ENCODE data around the gene THRA.
A peak's percentile ranks its signal among the peaks of the same experiment; 100 is the strongest.

Gene THRA

DNA sequence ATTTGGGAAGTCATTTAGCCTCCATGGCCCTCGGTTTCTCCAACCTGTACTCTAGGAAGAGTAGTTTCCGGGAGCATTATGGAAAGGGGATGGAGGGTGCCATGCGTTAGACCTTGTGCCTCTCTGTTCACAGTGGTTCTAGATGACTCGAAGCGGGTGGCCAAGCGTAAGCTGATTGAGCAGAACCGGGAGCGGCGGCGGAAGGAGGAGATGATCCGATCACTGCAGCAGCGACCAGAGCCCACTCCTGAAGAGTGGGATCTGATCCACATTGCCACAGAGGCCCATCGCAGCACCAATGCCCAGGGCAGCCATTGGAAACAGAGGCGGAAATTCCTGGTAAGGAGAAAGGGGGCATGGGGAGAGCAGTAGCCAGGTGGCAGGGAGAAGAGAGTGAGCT, 21.7 kb downstream of the THRA start:
- DNase-seq (ENCODE audit: low spot score): no peak

DNA sequence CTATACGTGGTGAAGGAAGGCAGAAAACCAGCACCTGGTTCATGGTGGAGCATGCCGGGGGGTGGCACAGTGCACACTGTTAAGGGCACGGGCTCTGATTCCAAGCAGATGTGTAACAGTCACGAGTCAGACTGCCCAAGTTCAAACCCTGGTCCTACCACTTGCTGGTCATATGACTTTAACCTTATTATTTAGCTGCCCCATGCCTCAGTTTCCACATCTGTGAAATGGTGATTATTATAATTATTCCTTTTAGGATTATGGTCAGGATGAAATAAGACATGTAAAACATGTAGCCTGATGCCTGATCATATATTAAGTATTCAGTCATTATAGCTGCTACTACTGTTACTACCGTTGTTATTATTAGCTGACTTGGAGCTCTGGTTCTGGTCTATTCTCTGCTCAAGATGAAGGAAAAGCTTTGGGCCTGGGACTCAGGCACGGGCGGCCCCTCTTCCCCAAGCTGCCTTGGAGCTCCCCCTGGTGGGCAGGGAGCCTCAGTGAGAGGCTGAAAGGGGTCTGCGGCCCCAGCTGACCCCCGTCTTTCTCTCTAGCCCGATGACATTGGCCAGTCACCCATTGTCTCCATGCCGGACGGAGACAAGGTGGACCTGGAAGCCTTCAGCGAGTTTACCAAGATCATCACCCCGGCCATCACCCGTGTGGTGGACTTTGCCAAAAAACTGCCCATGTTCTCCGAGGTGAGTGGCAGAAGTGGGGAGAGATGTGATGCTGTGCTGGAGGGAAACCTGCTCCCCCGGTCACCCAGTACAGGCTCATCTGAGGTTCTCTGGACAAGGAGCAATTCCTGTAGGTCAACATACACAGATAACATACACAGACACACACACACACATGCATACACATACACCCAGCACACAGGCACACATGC, 23.6 kb downstream of the THRA start:
- DNase-seq (ENCODE audit: low spot score): no peak

DNA sequence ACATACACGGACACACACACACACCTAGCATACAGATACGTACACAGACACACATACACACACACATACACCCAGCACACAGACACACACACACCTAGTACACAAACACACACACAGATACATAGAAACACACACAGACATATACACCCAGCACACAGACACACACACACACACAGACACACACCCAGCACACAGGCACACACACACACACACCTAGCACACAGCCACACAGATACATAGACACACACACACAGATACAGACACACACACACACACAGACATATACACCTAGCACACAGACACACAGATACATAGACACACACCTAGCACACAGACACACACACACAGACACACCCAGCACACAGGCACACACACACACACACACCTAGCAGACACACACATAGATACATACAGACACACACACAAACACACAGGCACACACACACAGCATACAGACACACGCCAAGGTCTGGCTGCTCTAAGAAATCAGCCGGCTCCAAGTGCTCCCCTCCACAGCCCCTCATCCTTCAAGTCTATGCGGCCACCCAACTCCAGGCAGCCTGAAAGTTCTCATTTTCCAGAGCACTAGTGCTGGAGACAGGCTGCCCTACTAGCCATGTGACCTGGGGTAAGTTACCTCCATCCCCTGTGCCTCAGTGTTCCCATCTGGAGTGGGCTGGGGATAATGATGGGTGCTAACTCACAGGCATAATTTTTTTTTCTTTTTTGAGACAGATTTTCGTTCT, 24.5 kb downstream of the THRA start:
- DNase-seq (ENCODE audit: low spot score): no peak

DNA sequence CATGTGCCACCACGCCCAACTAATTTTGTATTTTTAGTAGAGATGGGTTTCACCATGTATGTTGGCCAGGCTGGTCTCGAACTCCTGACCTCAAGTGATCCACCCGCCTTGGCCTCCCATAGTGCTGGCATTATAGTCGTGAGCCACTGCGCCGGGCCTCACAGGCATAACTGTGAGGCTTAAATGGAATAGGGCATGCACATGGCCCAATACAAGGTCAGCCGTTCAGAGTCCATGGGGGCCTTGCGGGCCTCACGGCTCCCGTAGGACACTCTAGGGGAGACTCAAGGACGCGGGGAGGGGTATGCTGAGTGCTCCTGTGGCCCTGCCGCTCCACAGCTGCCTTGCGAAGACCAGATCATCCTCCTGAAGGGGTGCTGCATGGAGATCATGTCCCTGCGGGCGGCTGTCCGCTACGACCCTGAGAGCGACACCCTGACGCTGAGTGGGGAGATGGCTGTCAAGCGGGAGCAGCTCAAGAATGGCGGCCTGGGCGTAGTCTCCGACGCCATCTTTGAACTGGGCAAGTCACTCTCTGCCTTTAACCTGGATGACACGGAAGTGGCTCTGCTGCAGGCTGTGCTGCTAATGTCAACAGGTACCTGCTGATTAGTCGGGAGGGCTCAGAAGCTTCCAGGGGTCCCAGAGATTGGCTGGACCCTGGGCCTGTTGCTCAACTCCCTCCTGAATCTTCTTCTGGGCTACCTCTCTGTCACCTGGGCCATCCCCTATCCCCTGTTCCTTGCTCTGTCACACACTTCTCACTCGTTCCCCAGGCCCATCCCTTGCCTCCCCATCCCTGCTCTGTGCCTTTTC, 25.3 kb downstream of the THRA start:
- no peak for DNase-seq (ENCODE audit: low spot score)

DNA sequence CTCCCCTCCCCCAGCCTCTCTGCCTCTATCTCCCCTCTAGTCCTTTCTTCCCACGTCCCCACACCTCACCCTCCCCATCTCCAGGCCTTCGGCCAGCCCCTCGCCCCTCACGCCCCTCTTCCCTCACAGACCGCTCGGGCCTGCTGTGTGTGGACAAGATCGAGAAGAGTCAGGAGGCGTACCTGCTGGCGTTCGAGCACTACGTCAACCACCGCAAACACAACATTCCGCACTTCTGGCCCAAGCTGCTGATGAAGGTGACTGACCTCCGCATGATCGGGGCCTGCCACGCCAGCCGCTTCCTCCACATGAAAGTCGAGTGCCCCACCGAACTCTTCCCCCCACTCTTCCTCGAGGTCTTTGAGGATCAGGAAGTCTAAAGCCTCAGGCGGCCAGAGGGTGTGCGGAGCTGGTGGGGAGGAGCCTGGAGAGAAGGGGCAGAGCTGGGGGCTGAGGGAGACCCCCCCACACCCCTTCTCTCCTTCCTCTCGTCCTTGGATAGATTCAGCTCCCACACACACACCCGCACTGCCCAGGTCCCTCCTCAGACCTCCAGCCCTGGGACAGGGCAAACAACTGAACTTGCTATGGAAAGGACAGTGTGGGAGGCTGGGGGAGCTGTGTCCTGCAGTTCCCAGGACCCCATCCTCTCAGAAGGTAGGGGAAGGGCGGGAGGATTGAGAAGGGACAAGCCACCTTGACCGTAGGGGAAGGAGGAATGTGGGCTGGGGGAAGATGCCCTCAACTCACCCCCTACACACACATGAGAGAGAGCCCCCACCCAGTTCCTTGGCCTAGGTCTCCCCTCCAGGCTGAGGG, 26.5 kb downstream of the THRA start:
- no peak for DNase-seq (ENCODE audit: low spot score)

DNA sequence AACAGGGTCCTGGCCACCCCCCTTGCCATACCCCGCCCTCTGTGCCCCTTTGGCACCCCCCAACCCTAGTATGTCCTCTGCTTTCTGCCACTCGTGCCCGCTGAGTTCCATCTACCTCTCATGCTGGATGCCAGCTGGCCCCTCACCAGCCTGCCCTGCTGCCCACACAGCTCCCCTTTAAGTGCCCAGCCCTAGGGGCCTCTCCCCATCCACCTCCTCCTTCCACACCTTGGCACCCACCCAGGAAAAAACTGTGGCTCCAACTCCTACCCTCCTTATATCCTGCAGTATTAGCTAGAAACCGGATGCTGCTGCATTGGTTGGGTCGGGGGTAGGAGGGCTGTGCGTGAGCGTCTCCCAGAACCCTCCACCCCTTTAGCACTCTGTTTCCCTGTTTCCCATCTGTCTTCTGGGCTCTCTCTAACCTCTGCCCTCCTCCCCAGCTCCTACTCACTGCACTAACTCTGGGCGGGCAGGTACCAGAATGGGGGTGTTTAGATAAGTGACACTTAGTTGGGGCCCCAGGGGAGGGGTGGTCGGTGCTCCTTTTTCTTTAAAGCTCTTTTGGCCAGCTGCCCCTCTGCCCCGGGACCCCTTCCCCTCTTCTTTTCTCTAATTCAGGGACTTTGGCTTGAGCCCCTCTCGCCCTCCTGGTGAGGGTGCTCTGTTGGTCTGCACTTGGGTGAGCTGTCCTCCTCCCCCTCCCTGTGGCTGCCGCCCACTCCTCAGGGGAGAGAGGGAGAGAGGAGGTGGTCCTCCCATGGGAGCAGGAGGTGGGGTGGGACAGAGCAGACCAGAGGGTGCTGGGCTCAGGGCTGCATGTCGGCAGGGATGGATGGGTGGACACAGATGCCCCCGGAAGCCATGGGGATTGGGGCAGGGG, 27.7 kb downstream of the THRA start:
- DNase-seq (ENCODE audit: low spot score): no peak

DNA sequence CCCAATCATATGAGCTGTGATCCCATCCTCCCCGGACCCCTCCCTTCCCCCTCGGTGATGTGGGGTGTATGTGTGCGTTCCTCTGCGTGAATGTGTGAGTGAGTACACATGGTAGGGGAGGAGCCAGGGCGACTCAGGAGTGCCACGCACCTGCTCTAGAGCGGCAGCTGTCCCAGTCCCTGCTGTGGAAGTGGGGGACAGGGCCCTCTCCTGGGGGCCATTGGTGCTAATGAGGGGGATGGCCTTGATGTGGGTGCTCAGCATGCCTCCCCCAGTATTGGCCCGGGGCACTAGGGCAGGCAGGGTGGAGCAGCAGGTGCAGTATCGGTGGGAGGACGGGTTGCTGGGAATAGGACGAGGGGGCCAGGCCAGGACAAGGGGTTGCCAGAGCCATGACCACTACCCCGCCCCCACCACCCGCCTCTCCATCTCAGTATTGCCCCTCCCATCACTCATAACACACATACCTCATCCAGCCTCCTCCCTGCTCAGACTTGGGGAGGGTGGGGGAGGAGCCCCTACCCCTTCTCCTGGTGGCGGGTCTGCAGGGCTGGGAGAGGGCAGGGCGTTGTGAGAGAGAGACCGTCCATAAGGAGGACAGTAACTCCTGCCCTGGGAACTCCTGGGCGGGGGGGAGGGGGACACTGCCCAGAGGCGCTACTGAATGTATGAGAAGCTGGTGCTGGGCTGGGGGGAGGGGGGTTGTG, 29.1 kb downstream of the THRA start:
- DNase-seq (ENCODE audit: low spot score): no peak

DNA sequence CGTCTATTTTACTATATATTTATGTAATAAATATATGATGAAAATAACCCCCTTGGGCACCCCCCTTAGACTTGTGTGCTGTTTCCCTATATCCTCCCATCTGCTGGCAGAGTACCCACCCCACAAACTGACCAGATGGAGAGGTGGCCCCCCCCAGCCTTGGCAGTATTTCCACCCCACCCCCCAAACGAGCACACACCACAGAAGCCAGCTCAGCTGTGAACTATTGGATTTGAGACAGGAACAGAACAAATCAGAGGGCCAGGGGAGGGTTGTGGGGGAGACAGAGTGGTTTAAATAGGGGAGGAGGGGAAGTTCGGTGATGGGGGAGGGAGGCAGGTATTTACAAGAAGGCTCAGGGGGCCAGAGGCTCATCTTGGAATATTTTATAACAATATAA, 29.8 kb downstream of the THRA start:
- DNase-seq (ENCODE audit: low spot score): no peak

DNA sequence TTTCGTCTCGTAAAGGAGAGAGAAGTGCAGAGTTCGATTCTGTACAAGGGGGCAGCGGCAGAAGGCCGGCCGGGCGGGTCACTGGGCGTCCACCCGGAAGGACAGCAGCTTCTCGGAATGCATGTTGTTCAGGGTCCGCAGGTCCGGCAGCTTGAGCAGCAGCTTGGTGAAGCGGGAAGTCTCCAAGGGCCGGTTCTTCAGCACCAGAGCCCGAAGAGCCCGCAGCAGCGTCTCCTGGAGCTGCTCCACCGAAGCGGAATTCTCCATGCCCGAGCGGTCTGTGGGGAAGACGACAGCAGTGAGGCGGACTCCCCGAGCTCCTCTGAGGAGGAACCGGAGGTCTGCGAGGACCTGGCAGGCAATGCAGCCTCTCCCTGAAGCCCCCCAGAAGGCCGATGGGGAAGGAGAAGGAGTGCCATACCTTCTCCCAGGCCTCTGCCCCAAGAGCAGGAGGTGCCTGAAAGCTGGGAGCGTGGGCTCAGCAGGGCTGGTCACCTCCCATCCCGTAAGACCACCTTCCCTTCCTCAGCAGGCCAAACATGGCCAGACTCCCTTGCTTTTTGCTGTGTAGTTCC, 30.3 kb downstream of the THRA start:
- no peak for DNase-seq (ENCODE audit: low spot score)

DNA sequence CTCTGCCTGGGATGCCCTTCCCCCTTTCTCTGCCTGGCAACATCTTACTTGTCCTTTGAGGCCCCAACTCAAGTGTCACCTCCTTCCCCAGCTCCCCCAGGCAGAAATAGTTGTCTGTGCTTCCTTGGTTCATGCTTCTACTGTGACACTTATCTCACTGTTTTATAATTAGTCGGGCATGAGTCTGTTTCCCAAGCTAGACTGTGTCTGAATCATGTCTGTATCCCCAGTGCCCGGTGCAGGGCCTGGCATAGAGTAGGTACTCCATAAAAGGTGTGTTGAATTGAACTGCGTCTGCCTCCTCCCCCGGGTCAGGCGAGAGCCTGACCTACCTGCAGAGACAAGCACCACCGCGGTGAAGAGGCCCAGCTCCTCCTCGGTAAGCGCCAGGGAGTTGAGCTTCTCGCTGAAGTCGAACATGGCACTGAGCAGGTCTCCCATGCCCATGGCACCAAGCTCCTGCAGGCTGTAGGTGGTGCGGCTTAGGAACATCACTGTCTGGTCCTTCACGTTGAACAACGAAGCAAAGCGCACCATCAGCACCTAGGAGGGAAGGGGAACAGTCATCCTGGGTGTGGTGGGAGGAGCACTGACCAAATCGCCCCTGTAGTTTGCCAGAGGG, 30.9 kb downstream of the THRA start:
- DNase-seq (ENCODE audit: low spot score): no peak

DNA sequence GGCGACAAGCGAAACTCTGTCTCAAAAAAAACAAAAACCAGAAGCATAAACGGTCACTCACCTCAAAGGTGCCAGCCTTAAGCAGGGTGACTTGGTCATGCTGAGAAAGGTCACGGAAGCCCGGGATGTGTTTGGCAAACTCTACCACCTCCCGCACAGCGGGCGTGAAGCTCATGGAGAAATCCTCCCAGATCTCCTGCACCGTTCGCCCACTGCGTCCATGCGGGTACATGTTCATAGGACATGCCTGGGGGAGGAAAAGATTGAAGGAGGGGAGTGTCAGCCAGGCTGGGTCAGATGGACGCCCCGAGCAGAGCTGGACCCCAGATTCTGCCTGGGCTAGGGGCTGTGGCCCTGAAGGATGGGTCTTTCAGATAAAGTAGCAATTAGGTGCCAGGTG, 32.1 kb downstream of the THRA start:
- DNase-seq (ENCODE audit: low spot score): no peak

DNA sequence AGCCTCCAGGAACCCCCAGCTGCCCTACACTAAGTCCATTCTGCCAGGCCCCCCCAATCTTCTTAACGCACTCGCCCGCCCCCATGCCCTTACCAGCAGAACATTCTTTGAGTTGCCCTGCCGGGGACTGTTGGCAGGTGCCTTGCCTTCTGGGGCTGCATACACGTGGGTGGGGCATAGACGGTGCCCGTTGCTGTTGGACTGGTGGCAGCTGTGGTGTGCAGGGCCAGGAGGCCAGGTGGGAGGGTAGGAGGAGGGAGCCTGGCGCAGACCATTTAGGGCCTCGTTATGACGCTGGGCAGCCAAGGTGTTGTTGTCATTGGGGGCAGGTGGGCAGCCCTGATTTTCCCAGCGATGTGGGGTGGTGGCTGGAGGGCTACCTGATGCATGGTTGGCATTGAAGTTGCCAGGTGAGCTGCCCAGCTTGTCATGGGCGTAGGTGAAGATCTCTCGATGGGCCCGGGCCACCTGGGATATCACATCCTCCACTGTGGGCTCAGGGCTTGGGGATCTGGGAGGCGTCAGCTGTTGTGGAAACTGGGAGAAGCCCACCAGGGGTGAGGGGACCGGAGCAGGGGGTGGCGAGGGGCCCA, 32.7 kb downstream of the THRA start:
- no peak for DNase-seq (ENCODE audit: low spot score)

DNA sequence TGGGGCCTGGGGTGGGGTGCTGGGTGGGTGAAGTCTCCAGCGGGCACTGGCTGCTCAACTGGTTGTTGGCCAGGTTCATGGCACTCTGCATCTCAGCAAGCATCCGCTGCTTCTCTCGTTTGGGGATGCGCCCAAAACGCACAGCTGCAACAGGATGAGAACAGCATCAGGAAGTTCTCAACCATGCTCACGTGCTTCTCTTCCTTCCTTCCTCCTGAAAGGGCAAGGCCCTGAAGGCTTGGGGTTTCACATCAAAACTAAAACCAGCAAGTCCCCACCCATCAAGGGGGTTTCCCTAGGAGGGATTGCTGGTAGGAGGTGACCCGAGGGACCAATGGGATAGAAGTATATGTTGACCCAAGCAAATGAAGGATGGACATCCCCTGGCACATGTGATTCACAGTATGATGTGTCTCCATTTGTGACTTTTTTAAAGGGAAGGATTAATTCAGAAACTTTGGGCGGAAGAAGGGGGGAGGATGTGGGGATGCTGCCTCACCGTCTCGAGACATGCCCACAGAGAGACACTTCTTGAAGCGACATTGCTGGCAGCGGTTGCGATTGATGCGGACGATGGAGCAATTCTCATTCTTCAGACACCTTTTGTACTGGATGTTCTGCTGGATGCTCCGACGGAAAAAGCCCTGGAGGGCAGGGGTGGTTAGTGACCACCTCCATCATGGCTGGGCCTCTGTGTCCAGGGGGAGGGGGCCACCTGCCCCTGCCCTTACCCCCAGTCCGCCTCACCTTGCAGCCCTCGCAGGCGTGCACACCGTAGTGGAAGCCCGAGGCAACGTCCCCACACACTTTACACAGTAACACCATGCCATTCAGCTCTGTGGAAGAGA, 33.4 kb downstream of the THRA start:
- DNase-seq (ENCODE audit: low spot score): no peak

DNA sequence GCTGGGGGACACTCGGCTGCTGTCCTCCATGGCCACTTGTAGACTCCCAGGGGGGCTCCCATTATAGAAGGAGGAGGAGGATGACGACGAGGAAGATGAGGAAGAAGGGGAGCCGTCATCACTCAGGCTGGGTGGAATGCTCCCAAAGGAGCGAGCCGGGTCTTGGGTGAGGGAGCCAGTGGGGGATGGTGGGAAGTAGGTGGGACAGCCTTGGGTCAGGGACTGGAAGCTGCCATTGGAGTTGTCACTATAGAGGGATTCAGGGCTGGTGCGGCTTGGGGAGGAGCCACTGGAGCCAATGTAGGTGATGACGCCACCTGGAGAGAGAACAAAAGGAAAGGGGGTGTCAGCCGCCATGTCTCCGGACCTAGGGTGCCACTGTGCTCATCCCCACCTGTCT, 34.3 kb downstream of the THRA start:
- DNase-seq (ENCODE audit: low spot score): no peak

DNA sequence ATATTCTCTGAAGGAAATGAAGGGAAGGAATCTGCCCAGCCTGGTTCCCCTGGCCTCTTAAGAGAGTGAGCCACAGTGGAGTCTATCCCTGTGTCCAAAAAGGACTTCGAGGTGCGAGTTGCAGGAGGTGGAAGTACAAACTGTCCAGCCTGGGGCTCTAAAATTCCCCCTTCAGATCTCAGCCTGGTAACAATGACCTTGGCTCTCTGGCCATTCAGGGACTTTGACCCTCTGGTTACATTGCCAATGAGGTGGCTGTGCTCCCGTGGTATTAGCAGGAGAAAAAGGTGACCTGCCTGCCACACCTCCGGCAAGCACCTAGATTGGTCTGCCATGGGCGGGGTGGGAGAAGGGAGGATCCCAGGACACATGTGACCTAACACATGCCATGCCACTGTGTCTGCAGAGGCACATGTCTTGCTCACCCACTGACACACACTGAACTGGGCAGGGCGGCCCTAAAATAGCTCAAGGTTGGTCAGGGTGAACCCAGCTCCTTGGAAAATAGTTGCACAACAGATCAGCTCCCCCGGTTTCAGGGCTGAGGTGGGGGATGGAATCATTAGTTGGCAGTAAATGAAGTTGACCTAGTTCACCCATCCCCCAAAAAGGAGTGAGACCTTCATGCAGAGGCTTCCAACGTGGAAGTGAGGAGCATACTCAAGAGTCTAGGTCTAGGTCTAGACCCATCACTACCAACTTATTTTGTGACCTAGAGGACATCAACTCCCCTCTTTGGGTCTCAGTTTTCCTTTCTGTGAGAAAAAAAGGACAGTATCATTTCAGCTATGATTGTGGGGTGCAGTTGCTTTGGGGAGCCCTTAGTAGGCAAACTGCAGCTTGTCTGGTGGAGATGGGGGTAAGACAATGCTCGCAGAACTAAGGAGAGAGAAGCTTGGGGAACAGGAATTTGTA, 35.4 kb downstream of the THRA start:
- peak; percentile 76 for DNase-seq (ENCODE audit: low spot score)

DNA sequence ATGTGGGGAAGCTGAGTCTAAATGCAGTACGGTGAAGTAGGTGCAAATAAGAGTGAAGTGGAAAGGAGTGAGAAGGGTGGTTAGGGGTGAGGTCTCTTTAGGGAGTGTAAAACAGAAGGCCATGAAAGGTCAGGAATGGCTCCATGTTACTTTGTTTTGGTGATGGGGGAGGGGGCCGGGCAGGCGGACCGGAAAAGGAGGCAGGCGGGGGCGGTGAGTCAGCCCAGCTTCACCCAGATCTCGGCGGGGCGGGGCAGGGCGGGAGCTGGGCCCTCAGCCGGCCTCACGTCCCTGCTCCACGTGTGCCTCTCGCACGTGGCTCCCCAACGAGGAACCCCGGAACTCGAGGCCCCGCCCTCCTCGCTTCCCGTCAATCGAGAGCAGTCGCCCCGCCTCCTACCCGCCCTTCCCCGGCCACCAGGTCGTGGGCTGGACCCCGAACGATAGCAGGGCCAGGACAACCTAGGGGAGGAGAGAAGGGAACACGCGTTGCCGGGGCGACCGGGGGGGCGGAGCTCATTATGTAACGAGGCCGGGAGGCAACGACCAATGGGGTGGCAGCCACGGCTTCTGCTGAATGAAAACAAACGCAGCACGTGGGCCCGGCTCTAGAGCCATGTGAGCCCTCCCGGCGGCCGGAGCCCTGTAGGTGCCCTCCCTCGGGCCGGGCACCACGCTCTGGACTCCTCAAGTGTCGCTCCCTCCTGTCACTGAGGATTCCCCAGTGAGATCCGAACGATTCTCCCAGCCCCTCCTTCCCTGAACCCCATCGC, 36.3 kb downstream of the THRA start:
- DNase-seq (ENCODE audit: low spot score): peak; percentile 98
